HEK293 (cell line): ENCODE results near the gene COL5A1.

Experiments
- CTCF ChIP-seq: fragments of 450-650 bp; formaldehyde crosslinking; IDR thresholded peaks from 2 replicates; pipeline ENCODE4 v1.5.1; 2016; ENCODE audit warnings: missing biosample characterization, missing genetic modification characterization
- GLIS1 ChIP-seq: fragments of 450-650 bp; formaldehyde crosslinking; IDR thresholded peaks from 2 replicates; pipeline ENCODE4 v1.5.1; 2016; ENCODE audit warnings: missing biosample characterization, missing genetic modification characterization
- KLF10 ChIP-seq: fragments of 450-650 bp; IDR thresholded peaks from 2 replicates; pipeline ENCODE4 v1.5.1; 2018; ENCODE audit warnings: missing biosample characterization, mild to moderate bottlenecking, missing genetic modification characterization
- RBAK ChIP-seq: fragments of 450-650 bp; formaldehyde crosslinking; IDR thresholded peaks from 2 replicates; pipeline ENCODE4 v1.5.1; 2016; ENCODE audit warnings: missing biosample characterization, missing genetic modification characterization
- ZNF248 ChIP-seq: fragments of 450-650 bp; formaldehyde crosslinking; IDR thresholded peaks from 2 replicates; pipeline ENCODE4 v1.5.1; 2017; ENCODE audit warnings: missing biosample characterization, missing genetic modification characterization
- ZNF341 ChIP-seq: fragments of 450-650 bp; formaldehyde crosslinking; IDR thresholded peaks from 2 replicates; pipeline ENCODE4; 2016; ENCODE audit warnings: low read depth, missing biosample characterization, missing genetic modification characterization
- ZNF629 ChIP-seq: fragments of 450-650 bp; formaldehyde crosslinking; IDR thresholded peaks from 2 replicates; pipeline ENCODE4 v1.5.1; 2017; ENCODE audit warnings: missing biosample characterization, missing genetic modification characterization
- ZNF707 ChIP-seq: fragments of 450-650 bp; formaldehyde crosslinking; IDR thresholded peaks from 2 replicates; pipeline ENCODE4 v1.5.1; 2016; ENCODE audit warnings: missing biosample characterization, missing genetic modification characterization
- ZNF791 ChIP-seq: fragments of 450-650 bp; formaldehyde crosslinking; IDR thresholded peaks from 2 replicates; pipeline ENCODE4 v1.5.1; 2016; ENCODE audit warnings: missing biosample characterization, missing genetic modification characterization

GRCh38 chr9:134823623-134824022 is 182.0 kb downstream of the COL5A1 start:
- TF ChIP-seq RBAK (tag by site-specific recombination) (no peak), ZNF791 (tag by site-specific recombination) (no peak), ZNF707 (tag by site-specific recombination) (no peak), KLF10 (tag by site-specific recombination) (no peak), ZNF341 (no peak), CTCF (tag by site-specific recombination) (no peak), GLIS1 (tag by site-specific recombination) (no peak), ZNF629 (tag by site-specific recombination) (no peak), ZNF248 (tag by site-specific recombination) (no peak)
